ENCODE data around the gene HLF.

Gene HLF

GRCh38 chr17:55254375-55254774 lies 10.4 kb upstream of the HLF start:
- no peak for DNase-seq

DNA sequence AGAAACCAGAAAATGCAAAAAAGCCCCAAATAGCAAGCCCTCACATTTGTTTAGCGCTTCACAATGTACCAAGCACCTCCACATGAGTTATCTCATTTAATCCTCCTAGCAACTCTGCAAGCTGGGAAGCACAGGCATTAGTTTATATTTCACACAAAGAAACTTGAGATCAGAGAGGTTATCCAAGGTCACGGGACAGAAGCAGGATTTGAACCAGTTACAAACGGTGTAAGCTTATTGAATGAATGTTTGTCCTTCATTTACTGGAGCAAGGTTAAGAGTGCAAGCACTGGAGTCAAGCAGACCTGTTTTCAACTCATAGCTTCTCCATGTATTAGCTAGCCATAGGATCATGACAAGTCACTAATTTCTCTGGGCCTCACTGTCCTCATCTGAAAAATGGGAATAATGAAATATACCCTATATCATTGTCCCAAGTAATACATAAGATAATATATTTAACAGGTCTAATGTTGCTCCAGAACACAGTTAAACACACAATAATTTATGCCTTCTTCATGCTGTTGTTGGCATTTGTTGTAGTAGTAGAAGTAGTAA lies 6.1 kb upstream of the HLF start:
- DNase-seq, result no peak

DNA sequence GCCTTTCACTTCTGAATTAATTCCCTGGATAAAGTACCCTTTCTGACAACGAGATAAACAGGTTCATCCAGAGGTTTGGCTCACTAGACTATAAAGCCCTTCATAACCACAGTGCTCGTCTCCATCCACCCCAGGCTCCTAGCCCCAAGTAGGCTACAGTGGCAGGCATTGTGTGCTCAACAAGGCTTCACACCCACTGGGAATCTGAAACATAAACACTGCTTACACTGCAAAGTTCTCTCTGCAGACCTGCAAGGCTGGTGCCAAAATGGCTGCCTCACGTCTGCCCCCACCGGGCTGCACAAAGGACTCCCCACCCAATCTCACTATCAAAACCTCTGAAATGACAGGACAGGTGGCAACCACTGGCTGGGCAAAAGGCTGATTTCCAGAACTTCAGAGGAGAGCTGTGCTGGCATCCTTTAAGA lies 5.1 kb upstream of the HLF start:
- DNase-seq, result peak in 2 of 56 donors; percentile 9 to 18

GRCh38 chr17:55261311-55261710 lies 3.4 kb upstream of the HLF start:
- DNase-seq, result no peak

- DNase-seq, result peak in 1 of 56 donors; percentile 14
Measured at GRCh38 chr17:55263569-55264277, 1.0 kb upstream of the HLF start.

DNA sequence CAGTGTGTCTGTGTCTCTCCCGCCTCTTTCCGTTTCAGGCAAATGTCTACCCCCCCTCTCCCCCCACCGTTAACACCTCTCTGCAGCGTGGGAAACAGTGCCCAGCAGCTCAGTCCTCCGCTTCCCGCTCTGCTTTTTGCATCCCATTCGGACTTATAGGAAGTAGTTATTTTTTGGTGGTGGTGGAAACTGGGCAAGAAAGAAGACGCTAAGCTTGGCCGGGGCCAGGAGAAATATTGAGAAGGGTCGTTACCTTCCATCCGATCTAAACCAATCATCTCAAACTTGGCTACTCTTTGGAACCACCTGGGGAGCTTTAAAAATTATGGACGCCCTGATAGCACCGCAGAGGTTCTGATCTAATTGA lies 499 bp upstream of the HLF start:
- peak in 4 of 56 donors; percentile 10 to 48 (median 35) for DNase-seq

GRCh38 chr17:55265311-55266021 lies 706 bp downstream of the HLF start:
- peak in 27 of 56 donors; percentile 5 to 64 (median 36) for DNase-seq

GRCh38 chr17:55266051-55266957 lies 1.5 kb downstream of the HLF start:
- peak in 29 of 56 donors; percentile 3 to 64 (median 33) for DNase-seq

- peak in 1 of 56 donors; percentile 4 for DNase-seq
Measured at GRCh38 chr17:55266958-55267688, 2.4 kb downstream of the HLF start.

- DNase-seq, result no peak
Measured at GRCh38 chr17:55267777-55268648, 3.3 kb downstream of the HLF start.

DNA sequence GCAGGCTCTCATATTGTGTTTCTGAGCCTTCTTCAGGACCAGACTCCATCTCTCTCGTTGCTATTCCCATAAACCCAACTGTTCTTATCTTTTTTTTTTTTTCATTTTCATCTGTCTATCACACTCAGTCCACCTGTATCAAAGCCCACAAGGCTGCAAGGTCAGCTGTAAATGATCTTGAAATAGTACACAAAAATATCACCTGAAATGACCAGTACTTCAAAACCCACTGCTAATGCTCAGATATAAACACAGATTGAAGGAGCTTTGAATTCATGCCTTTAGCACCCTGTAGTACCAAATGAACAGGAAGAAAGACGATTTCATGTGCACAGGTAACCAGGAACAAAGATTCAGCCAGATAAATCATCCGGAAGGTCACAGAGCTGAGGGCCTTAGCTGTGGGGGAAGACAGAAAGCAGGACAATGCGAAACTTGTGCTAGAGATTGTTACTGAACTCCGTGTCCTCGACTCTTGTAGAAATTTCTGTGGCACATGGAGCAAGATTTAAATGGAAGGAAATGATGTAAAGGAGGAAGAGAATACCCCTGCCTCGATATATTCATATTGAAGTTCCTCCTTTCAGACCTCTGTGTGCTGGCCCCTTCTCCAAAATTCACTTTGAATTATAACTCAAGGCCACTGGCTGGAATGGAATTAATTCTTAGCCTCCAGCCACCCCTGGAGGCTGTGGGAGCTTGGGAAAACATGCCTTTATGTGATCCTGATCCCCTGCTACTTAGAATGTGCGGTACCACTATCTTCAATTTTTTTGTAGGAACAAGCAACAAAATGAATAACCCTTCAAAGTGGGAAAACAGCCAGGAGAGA lies 4.1 kb downstream of the HLF start:
- DNase-seq, result no peak

- no peak for DNase-seq
Measured at GRCh38 chr17:55269894-55270293, 5.1 kb downstream of the HLF start.

GRCh38 chr17:55271223-55271571 lies 6.4 kb downstream of the HLF start:
- no peak for DNase-seq

DNA sequence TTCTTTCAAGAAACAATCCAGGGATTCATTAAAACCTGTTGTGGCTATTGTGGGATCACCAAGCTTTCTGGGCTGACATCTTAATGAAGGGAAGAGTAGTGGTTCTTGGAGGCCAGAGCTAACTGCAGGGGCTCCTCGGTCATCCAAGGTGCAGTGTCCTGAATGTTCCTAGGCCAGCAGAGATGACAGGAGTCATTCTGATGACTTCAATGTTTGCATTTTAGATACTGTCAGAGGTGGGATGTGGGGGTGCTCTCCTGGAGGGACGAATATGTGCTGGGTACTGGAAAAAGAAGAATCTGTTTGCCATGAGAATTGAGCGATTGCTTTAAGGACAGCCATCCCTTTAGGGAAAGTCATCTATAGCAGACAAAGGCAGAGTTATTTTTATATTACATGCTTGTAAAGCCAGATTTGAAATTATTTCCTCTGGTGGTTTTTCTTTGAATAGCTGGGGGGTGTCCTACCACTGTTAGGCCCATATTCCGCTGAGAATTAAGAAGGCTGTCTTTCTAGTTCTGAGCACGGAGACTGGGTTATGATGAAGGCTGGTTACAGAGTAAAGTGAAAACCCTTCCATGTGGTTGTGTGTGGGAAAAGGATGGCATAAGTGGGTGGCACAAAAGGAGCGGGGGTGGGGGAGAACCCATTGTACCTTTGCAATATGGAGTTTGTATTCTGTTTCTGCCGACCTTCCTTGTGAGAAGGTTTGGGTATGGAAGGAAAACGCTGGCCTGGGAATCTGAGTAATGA lies 7.4 kb downstream of the HLF start:
- DNase-seq, result no peak

DNA sequence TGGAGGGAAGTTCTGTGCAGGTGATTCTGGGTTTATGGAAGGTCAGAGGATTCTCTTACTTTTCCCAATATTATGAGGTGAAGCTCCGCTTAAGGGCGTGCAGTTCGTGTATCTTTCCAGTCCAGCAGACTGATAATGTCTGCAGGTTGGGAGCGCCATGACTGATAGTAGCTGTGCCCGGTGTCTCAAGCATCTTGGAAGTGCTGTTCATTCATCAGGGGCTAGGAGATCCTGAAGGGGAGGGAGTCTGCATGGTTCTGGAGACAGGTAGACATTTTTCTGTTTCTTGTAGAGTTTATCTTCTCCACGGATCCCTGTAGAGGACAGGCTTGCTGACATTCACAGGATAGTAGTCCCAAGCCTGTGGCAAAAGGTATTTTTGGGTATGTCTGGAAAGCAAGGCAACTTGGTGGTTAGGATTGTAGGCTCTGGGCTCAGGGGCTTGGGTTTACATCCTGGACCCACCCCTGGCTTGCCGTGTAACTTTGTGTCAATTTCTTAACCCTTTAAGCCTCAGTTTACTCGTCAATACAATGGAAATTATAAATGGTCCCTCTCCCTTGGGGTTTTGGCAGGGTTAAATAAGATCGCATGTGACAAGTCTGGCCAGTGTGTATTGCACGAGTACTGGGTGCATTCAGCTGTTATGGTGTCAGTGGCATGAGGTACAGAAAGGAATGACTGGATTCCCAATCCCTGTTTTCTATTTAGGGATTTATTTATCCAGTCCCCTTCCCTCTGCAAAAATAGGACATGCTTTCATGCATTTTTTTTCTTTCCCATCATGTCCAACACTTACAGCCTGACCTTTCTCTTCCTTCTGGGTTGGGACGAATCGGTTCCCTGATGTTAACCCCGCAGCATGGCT lies 8.2 kb downstream of the HLF start:
- no peak for DNase-seq

DNA sequence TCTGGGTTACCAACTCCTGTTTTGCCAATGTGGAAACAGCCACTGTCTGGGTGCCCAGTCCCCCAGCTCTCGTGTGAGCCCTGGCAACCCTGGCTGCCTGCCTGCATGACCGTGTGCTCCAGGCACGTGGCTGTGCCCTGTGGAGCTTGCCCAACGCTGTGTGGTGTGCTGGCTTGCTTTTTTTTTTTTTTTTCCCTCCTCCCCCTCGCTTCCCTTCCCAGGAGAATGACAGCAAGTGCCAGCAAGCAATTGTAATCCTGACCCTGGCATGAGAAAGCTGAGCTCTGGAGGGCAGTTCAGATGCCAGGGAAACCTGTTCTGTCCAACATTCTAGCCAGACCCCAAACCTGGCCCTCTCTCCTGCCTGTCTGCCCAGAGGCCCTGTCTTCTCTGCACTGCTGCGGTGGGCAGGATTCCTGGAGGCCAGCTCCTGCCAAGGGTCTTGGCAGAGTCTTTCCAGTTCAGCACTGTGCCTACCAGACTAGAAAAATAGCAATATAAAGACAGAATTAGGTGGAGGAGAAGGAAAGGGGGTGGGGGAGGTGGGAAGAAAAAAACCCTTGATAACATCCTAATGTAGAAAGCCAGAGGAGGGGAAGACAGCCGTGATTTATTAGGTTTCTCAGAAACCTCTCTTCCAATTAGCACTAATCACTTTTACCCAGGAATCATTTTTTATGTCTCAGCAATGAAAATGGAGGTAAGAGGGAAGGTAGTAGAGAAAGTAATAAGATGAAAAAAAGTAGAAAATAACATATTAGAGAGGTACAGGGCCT lies 9.0 kb downstream of the HLF start:
- DNase-seq, result peak in 52 of 56 donors; percentile 16 to 87 (median 69)

Data from nucleus accumbens (tissue), 56 donors.